HG02798 (cell line): ENCODE results near the gene KLK5.
"Not testable (repeated sequence)": the region's sequence is repeated elsewhere in the genome, so short reads cannot be mapped to it uniquely, and the experiment has no call there.

Experiments
- ATAC-seq: cut with Tn5 transposase; IDR thresholded peaks from one replicate; pipeline ENCODE4 v1.9.1; 2021; ENCODE audit warnings: mild to moderate bottlenecking; ENCODE audit not compliant: unreplicated experiment, poor library complexity

Gene KLK5

DNA sequence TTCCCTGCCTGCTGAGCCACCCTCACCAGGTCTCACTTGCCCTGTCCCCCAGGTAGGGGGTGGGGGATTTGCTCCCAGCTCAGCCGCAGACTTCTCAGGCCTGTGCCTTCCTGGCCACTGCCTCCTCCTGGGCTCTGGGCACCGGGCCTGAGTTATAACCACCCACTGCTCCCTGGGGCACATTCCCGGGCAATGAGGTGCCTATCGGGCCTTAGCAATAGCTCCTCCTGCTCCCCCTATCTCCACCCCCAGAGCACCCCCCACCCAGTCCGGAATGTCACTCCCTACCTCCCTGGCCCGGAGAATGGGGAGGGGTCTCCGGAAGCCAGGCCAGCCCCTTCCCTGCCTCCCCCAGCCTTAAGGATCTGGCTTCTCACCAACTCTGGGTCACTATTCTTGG, at the start of gene KLK5:
Gene KLK5, minus strand, starts transcription at position 129 of the 400 bp plus-strand sequence. CDS start 381 bp downstream, outside the sequence.
- ATAC-seq: no peak

GRCh38 chr19:51002089-51002532, 49.3 kb upstream of the KLK5 start:
- ATAC-seq: no peak

DNA sequence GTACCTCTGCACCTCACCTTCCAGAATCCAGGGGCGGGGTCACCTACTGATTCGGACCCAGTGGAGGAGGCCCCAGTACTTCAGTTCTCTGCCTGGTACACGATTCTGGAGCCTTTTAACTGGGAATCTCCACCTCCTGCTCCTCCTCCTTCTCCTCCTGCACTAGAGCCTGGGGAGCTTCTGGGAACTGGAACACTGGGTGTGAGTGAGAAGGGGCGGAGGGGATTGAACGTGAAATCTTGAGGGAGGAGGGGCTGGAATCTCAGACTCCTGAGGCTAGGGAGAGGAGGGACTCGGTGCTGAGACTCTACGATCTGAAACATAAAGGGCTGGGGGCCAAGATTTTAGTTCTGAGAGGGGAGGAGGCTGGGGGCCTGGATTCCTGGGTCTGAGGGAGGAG, 48.7 kb upstream of the KLK5 start, which contains the start of gene KLK8:
Gene KLK8, minus strand, starts transcription at position 90 of the 400 bp plus-strand sequence. CDS start 437 bp downstream, outside the sequence.
- ATAC-seq: no peak

- ATAC-seq: no peak
Measured at GRCh38 chr19:51000981-51001380, 48.1 kb upstream of the KLK5 start.

DNA sequence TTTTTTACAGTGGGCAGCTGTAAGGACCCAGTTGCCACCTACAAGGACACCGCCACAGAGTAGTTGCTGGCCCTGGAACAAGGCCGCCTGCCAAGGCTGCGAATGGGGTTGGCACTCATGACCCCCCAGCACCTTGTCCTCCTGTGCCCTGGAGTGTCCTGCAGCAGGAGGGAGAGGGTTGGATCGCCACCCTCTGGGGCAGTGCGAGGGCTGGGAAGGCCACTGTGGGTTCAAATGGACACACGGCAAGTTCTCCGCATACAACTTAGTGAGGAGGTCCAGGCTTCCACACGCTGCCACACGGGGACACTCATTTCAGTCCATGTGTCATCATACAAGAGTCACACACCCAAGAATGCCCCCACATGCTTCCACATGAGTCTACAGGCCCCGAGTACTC, 47.6 kb upstream of the KLK5 start:
- no peak for ATAC-seq

- no peak for ATAC-seq
Measured at GRCh38 chr19:50998686-50999085, 45.8 kb upstream of the KLK5 start.

GRCh38 chr19:50998061-50998460, 45.2 kb upstream of the KLK5 start:
- no peak for ATAC-seq

DNA sequence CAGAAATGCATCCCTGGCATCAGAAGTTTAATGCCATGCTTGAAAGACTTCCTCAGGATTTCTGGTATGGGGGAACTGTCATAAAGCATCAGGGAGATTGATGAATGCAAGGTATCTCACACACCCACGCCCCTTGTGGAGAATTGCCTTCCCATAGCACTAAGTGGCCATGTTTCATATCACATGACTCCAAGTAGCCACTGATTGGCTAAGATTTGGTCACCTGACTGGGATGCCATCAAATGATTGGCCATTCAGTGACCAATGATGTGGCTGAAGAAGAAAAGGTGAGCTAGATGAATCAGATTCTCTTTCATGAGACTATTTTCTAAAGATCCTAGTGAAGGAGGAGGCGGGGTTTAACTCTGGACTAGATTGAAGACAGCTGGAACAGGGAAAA, 41.3 kb upstream of the KLK5 start:
- ATAC-seq: no peak

- no peak for ATAC-seq
Measured at GRCh38 chr19:50992666-50993035, 39.8 kb upstream of the KLK5 start.

- not testable (repeated sequence) for ATAC-seq
Measured at GRCh38 chr19:50984416-50984815, 31.6 kb upstream of the KLK5 start.

DNA sequence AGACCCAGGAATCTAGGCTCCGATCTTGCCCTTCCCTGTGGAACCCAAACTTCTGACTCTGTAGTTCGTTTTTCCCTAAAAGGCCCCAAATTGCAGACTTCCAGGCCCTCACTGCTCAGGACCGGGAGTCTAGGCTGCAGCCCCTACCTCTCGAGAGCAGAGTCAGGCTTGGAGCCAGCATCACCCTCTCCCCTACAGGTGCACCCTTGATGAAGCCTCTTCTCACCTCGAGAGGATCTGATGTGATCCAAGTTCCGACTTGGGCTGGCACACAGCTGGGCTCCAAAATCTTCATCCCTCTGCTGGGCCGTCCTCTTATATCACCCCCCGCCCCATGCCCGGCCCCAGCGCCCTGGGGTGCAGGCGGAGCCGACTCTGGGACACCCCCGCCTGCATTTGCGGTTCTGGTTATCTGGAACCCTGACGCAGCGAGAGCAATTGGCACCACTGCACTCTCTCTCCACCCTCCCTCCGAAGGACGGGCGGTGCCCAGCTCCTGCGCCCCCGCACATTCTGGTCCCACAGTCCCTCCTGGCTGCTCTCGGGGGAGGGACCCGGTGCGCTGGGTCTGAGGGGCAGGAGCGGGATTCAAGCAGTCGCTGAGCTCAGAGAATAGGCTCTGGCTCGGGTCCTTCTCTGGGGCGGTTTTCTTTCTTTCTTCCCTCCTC, 30.9 kb upstream of the KLK5 start, which contains the start of gene KLK7:
Gene KLK7, minus strand, starts transcription at position 293 of the 668 bp plus-strand sequence. CDS start 1,518 bp downstream, outside the sequence.
- no peak for ATAC-seq

- ATAC-seq: no peak
Measured at GRCh38 chr19:50982186-50982585, 29.3 kb upstream of the KLK5 start.

DNA sequence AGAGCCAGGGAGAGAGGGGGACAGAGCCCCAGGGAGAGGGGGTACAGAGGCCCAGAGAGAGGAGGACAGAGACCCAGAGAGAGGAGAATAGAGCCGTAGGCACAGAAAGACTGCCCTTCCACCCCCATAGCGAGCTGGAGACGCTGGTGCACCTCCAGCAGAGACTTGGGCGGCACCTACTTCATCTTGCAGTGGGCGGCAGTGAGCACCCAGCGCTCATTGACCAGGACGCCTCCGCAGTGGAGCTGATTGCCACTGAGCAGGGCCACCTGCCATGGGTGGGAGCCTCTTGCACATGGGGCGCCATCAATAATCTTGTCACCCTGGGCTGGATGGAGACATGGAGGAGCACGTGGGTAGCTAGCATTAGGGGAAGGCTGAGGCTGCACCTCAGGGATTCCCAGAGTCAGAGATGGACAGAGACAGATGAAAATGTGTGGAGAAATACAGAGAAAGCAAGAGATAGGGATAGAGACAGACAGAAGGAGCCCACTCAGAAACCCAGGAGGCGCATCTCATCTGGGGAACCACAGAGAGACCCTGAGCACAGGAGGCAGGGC, 28.8 kb upstream of the KLK5 start:
- no peak for ATAC-seq

DNA sequence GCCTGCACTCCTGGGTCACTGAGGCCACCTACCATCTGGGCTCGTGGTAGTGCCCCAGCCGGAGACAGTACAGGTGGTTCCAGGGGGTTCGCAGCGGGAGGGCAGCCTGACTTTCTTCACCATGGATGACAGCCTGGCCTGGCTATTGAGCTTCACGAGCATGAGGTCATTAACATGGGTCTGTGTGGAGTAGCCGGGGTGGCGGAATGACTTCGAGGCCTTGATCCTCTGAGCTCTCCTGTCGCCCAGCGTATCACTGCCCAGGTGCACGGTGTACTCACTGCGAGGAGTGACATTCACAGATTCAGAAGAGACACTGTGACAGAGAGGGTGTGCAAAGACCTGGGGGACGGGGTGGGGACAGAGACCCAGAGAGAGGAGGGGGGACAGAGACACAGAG, 27.4 kb upstream of the KLK5 start:
- ATAC-seq: no peak

DNA sequence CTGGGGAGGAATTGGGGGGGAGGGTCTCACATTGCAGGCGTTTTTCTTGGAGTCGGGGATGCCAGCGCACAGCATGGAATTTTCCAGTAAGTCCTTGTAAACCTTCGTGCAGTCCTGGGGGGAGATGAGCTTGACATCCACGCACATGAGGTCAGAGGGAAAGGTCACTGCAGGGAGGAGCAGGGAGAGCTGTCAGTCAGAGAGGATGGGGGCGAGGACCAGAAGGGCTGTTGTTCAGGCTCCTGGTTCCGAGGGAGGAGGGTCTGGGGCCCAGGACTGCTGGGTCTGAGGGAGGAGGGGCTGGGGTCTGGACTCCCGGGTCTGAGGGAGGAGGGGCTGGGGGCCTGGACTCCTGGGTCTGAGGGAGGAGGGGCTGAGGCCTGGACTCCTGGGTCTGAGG, 26.9 kb upstream of the KLK5 start:
- ATAC-seq: no peak

DNA sequence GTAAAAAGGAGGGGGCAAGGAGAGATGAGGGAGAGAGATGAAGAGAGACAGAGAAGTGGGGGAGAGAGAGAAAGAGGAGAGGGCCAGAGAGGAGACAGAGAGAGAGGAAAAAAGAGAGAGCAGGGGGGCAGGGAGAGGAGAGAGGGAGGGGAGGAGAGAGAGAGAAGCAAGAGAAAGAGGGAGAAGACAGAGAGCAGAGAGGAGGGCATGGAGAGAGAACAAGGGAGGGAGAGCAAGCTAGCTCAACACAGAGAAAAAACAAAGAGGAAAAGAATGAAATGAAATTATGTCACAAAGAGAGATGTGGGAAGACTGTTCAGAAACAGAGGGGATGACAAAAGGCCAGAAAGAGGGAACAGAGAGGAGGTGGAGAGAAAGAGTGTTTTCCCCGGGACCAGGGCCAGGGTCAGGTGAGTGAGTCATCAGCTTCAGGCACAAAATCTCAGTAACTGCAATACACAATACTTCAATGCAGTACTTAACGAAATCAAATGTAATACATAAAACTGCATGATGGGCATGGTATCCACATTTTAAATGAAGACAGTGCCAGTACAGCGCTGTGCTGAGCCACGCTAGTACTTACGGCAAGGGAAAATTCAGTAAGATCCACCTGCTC, 26.0 kb upstream of the KLK5 start:
- ATAC-seq: no peak

DNA sequence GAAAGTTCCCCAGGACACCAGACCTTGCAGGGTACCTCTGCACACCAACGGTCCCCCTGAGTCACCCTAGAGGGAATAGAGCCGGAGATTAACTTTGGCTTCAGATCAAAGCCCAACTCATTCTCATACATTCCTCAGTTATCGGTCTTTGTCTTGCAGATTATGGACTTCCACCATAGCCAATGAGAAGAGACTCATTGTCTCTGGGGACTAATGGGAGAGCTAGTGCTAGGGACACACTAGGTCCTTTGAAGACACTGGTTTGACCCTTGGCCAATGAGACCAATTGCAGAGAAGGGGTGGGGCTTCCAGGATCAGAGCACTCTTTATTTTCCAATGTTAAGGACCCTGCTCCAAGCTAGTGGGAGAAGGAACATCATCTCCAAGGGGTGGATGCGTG, 24.8 kb upstream of the KLK5 start:
- no peak for ATAC-seq

DNA sequence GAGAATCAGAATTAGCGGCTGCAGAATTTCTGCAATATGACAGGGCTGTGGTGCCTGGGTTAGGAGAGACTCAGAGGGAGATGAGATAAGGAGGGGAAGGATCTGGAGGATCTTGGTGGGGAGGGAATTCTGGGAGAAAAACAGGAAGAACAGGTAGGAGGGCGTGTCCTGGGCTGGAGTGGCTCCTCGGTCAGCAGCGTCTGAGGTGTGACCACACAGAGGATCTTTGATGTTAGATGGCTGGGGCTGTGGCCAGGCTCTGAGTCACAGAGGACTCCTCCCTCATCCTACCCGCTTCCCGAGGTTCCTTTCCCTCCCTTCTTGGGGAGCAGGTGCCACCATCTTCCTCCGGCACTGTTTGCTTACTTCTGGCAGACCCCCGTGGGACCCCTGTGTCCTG, 22.9 kb upstream of the KLK5 start:
- ATAC-seq: no peak

DNA sequence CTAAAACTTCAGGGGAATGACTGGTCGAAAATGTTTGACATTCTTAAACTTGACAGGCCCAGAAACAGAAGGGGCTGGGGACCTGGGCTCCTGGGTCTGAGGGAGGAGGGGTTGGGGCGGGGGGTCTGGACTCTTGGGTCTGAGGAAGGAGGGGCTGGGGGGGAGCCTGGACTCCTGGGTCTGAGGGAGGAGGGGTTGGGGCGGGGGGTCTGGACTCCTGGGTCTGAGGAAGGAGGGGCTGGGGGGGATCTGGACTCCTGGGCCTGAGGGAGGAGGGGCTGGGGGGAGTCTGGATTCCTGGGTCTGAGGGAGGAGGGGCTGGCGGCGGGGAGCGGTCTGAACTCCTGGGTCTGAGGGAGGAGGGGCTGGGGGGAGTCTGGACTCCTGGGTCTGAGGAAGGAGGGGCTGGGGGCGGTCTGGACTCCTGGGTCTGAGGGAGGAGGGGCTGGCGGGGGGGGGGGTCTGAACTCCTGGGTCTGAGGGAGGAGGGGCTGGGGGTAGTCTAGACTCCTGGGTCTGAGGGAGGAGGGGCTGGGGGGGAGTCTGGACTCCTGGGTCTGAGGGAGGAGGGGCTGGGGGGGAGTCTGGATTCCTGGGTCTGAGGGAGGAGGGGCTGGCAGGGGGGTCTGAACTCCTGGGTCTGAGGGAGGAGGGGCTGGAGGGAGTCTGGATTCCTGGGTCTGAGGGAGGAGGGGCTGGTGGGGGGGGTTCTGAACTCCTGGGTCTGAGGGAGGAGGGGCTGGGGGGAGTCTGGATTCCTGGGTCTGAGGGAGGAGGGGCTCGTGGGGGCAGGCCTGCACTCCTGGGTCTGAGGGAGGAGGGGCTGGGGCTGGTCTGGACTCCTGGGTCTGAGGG, 22.1 kb upstream of the KLK5 start:
- no peak for ATAC-seq

- no peak for ATAC-seq
Measured at GRCh38 chr19:50972795-50973376, 20.0 kb upstream of the KLK5 start.
